HepG2 (cell line): Measurements from ENCODE around the gene SPATA33. TPM values are rescaled to one million over a fixed set of nuclear protein-coding genes. Genes with fewer than 3 reads are reported as not detected.
A peak's percentile ranks its signal among the peaks of the same experiment; 100 is the strongest.

Source experiments
- MYNN ChIP-seq: sonication (generic); formaldehyde crosslinking; IDR thresholded peaks from 2 replicates; pipeline ENCODE4 v1.4.0; 2020; ENCODE audit warnings: mild to moderate bottlenecking, low read depth, missing genetic modification reagents
- NFKBIZ ChIP-seq: IDR thresholded peaks from 2 replicates; pipeline ENCODE4 v1.6.1; 2018; ENCODE audit warnings: missing genetic modification reagents, missing compliant biosample characterization
- PAWR ChIP-seq: sonication (generic); formaldehyde crosslinking; IDR thresholded peaks from 2 replicates; pipeline ENCODE4 v1.4.0; 2020; ENCODE audit warnings: missing genetic modification reagents, mild to moderate bottlenecking, borderline replicate concordance
- PITX1 ChIP-seq: sonication (generic); formaldehyde crosslinking; IDR thresholded peaks from 2 replicates; pipeline ENCODE4 v1.5.1; 2020; ENCODE audit warnings: mild to moderate bottlenecking, missing genetic modification reagents
- POLR2G ChIP-seq: fragments of 200-400 bp; formaldehyde crosslinking; IDR thresholded peaks from 2 replicates; pipeline ENCODE4 v1.6.1; 2018; ENCODE audit warnings: mild to moderate bottlenecking, low read depth, low read length, moderate library complexity
- PRDM4 ChIP-seq: sonication (generic); formaldehyde crosslinking; IDR thresholded peaks from 2 replicates; pipeline ENCODE4 v1.9.0; 2021; ENCODE audit warnings: missing genetic modification reagents, borderline replicate concordance
- RBM39 ChIP-seq: fragments of 200-400 bp; formaldehyde crosslinking; IDR thresholded peaks from one replicate; pipeline ENCODE4 v1.6.1; 2018; ENCODE audit warnings: antibody characterized with exemption, mild to moderate bottlenecking, low read depth, low read length; ENCODE audit not compliant: poor library complexity, severe bottlenecking
- SOX5 ChIP-seq: IDR thresholded peaks from 2 replicates; pipeline ENCODE4 v1.6.1; 2016; ENCODE audit warnings: borderline replicate concordance
- TFDP1 ChIP-seq: IDR thresholded peaks from 2 replicates; pipeline ENCODE4 v1.6.1; 2016; ENCODE audit warnings: missing compliant biosample characterization, missing genetic modification reagents, borderline replicate concordance
- USF2 ChIP-seq, 2 experiments: sonication (generic) in 1 of 2; formaldehyde crosslinking in 1 of 2; IDR thresholded peaks; 2 replicates each; pipeline versions ENCODE4 v1.5.1 to v1.6.1; 2011 to 2020; ENCODE audit warnings: borderline replicate concordance in 1 of 2, low read depth in 1 of 2, low read length in 1 of 2, mild to moderate bottlenecking in 1 of 2, missing genetic modification reagents in 1 of 2, moderate library complexity in 1 of 2
- ZBTB7A ChIP-seq: sonication (generic); formaldehyde crosslinking; IDR thresholded peaks from 2 replicates; pipeline ENCODE4 v1.8.0; 2022; ENCODE audit warnings: mild to moderate bottlenecking, missing genetic modification reagents
- ZNF446 ChIP-seq: sonication (generic); formaldehyde crosslinking; IDR thresholded peaks from 2 replicates; pipeline ENCODE4 v1.5.0; 2020; ENCODE audit warnings: mild to moderate bottlenecking, missing genetic modification reagents
- ZNF557 ChIP-seq: sonication (generic); formaldehyde crosslinking; IDR thresholded peaks from 2 replicates; pipeline ENCODE4 v1.4.0; 2020; ENCODE audit warnings: missing genetic modification reagents
- ZNF597 ChIP-seq: sonication (generic); formaldehyde crosslinking; IDR thresholded peaks from 2 replicates; pipeline ENCODE4 v1.5.0; 2020; ENCODE audit warnings: missing genetic modification reagents
- ZUFSP ChIP-seq: sonication (generic); formaldehyde crosslinking; IDR thresholded peaks from 2 replicates; pipeline ENCODE4 v1.9.0; 2021; ENCODE audit warnings: missing genetic modification reagents, mild to moderate bottlenecking, borderline replicate concordance
- polyA plus RNA-seq, 8 experiments: library from polyadenylated mRNA; depleted of rRNA in 3 of 8; stranded (reverse) in 7 of 8; unstranded in 1 of 8; fragments of >200 nt; fragmentation: Illumina TruSeq in 4 of 8; extraction: Trizol in 4 of 8; gene quantifications; 2 replicates each; pipeline versions ENCODE4 v1.2.1 to v1.2.3, GENCODE V29; 2011 to 2016; ENCODE audit warnings: low read depth in 4 of 8, missing spikeins in 1 of 8, mixed read lengths in 1 of 8; ENCODE audit not compliant: insufficient read depth in 1 of 8
- total RNA-seq, 5 experiments: library from RNA; depleted of rRNA; stranded (reverse); fragments of >200 nt; fragmentation: Illumina TruSeq; extraction: Trizol; gene quantifications; 2 replicates each; pipeline ENCODE4 v1.2.3, GENCODE V29; 2016; ENCODE audit warnings: low read depth in 1 of 5
- TF ChIP-seq, protein P1 (sequence below): sonication (generic); formaldehyde crosslinking; conservative IDR thresholded peaks from 2 replicates; pipeline ENCODE4 v1.8.0; 2022; ENCODE audit warnings: mild to moderate bottlenecking, moderate library complexity, missing genetic modification reagents

SPATA33 gene
- total and polyA plus RNA-seq, 2 of the 13 experiments (the other 11 are each of a cell fraction or from before 2014, with no cell fraction given) = 5.7 to 11.0 TPM

GRCh38 chr16:89693931-89694783 is 36.5 kb downstream of the SPATA33 start (continued):
- TF ChIP-seq USF2 (IDR thresholded peaks at IDR 0.05; ENCODE audit: low read depth, low read length) (no peak), USF2 (CRISPR knock-in tag; IDR thresholded peaks at IDR 0.05; ENCODE audit: borderline replicate concordance) (no peak), ZBTB7A (peak; percentile 93; the same call in 1 of the 2 replicates), ZUFSP (CRISPR knock-in tag) (no peak), NFKBIZ (CRISPR knock-in tag) (no peak), PRDM4 (CRISPR knock-in tag) (no peak), MYNN (0 out of 2 replicates have a peak, but pooled peaks have one; percentile 24), TFDP1 (CRISPR knock-in tag) (no peak), PITX1 (peak; percentile 75; the same call in 1 of the 2 replicates), PAWR (CRISPR knock-in tag) (no peak), ZNF557 (CRISPR knock-in tag) (no peak), ZNF446 (CRISPR knock-in tag) (peak; percentile 13; the same call in 1 of the 2 replicates), SOX5 (CRISPR knock-in tag) (peak; percentile 46; the same call in 1 of the 2 replicates), RBM39 (no peak), POLR2G (no peak; the same call in 1 of the 2 replicates), ZNF597 (CRISPR knock-in tag) (no peak)
- TF ChIP-seq, protein P1, sequence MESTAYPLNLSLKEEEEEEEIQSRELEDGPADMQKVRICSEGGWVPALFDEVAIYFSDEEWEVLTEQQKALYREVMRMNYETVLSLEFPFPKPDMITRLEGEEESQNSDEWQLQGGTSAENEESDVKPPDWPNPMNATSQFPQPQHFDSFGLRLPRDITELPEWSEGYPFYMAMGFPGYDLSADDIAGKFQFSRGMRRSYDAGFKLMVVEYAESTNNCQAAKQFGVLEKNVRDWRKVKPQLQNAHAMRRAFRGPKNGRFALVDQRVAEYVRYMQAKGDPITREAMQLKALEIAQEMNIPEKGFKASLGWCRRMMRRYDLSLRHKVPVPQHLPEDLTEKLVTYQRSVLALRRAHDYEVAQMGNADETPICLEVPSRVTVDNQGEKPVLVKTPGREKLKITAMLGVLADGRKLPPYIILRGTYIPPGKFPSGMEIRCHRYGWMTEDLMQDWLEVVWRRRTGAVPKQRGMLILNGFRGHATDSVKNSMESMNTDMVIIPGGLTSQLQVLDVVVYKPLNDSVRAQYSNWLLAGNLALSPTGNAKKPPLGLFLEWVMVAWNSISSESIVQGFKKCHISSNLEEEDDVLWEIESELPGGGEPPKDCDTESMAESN (CRISPR knock-in tag) = no peak
